Measurements from ENCODE around the gene CGB1.

DNA sequence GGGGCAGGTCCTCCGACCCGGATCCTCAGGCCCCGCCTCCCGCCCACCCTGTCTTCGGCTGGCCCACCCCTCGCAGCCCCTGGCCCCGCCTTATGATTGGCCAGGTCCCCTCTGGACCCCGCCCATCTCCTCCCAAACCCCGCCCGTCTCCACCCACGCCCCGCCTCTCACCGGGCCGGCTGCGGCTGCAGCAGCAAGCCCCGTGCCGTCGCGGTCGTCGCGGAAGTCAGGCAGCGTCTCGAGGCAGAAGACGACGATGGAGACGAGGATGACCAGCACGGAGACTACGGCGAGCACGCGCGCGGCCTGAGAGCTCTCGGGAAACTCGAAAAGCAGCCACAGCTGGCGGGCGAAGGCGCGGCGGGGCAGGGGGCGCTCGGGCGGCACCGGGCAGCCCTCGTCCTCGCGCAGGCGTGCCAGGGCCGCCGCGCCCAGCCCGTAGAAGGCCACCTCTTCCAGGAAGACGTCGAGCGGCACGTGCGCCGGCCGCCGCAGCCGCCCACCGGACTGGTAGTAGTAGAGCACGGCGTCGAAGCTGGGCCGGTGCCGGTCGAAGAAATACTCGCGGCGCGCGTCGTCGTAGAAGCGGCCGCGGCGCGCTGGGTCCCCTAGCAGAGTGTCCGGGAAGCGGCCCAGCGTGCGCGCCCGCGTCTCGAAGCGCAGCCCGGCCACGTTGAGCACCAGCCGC is 35.3 kb upstream of the CGB1 start:
- TF ChIP-seq, protein P1, sequence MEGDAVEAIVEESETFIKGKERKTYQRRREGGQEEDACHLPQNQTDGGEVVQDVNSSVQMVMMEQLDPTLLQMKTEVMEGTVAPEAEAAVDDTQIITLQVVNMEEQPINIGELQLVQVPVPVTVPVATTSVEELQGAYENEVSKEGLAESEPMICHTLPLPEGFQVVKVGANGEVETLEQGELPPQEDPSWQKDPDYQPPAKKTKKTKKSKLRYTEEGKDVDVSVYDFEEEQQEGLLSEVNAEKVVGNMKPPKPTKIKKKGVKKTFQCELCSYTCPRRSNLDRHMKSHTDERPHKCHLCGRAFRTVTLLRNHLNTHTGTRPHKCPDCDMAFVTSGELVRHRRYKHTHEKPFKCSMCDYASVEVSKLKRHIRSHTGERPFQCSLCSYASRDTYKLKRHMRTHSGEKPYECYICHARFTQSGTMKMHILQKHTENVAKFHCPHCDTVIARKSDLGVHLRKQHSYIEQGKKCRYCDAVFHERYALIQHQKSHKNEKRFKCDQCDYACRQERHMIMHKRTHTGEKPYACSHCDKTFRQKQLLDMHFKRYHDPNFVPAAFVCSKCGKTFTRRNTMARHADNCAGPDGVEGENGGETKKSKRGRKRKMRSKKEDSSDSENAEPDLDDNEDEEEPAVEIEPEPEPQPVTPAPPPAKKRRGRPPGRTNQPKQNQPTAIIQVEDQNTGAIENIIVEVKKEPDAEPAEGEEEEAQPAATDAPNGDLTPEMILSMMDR (conservative IDR thresholded peaks at IDR 0.05 in 1 of 2, IDR thresholded peaks at IDR 0.05 in 1 of 2; ENCODE audit: extremely low read depth in 1 of 2, insufficient read depth in 1 of 2, low read depth in 1 of 2, low read length in 2 of 2), result no peak
- peak; percentile 56 for TF ChIP-seq EZH2 (IDR thresholded peaks at IDR 0.05; ENCODE audit: borderline replicate concordance, low read length)

Data from mammary epithelial cell (primary cell).